ENCODE data around the gene ALKBH5. TPM values are rescaled to one million over a fixed set of nuclear protein-coding genes. Genes with fewer than 3 reads are reported as not detected.

The ALKBH5 gene
- polyA plus RNA-seq, 1 of the 3 experiments (the other 2 are of a cell fraction): 41.0 TPM

GRCh38 chr17:18227635-18228034 lies 44.0 kb downstream of the ALKBH5 start:
- H3K27me3 ChIP-seq (ENCODE audit: insufficient read depth): no peaks in the 10 kb centered on the region
- ChIA-PET CTCF (interaction anchor here (0.9 to 3.3 kb wide), 5 partner anchors 11 to 87 kb away, joined by 3 to 13 read pairs (median 3); no protein-coding TSS in a partner anchor), POLR2A (no interaction called here)
- 0 out of 2 replicates have a peak overlapping the region, but pooled peaks have one; percentile 99 for H3K4me2 ChIP-seq
- no peaks in the 10 kb centered on the region for H3K9me2 ChIP-seq
- H3K27ac ChIP-seq (ENCODE audit: low read depth in 2 of 2, low read length in 1 of 2): no peak overlapping the region
- H3K9ac ChIP-seq: no peak overlapping the region
- no peaks in the 10 kb centered on the region for H3F3A ChIP-seq (replicated peaks; ENCODE audit: insufficient read depth)
- peaks cover 54% of the 10 kb centered on the region for H3K79me2 ChIP-seq (ENCODE audit: insufficient read depth)
- DNase-seq: no peak
- H3K4me3 ChIP-seq (ENCODE audit: low read depth in 2 of 2, low read length in 1 of 2): no peak overlapping the region
- 0 out of 2 replicates have a peak, but pooled peaks cover 17% of the 10 kb centered on the region for H4K20me1 ChIP-seq (ENCODE audit: insufficient read depth)
- TF ChIP-seq GABPA (IDR thresholded peaks at IDR 0.05; ENCODE audit: low read depth) (no peak), RXRA (IDR thresholded peaks at IDR 0.05; ENCODE audit: borderline replicate concordance, low read depth) (no peak), MEF2A (IDR thresholded peaks at IDR 0.05; ENCODE audit: borderline replicate concordance, low read depth) (no peak), PBX3 (IDR thresholded peaks at IDR 0.05) (no peak), IRF3 (IDR thresholded peaks at IDR 0.05; ENCODE audit: low read depth, low read length) (no peak), SMC3 (IDR thresholded peaks at IDR 0.05; ENCODE audit: low read depth, low read length) (no peak), NRF1 (IDR thresholded peaks at IDR 0.05; ENCODE audit: low read depth, low read length) (no peak), TAF1 (IDR thresholded peaks at IDR 0.05; ENCODE audit: borderline replicate concordance, low read depth, low read length) (no peak)
- no peaks in the 10 kb centered on the region for H3K9me3 ChIP-seq
- peaks cover 0 to 20% of the 10 kb centered on the region in 2 experiments; a peak in 1 of 4 replicates for H3K4me1 ChIP-seq (ENCODE audit: control insufficient read depth in 1 of 2, insufficient read depth in 2 of 2, low read depth in 1 of 2, low read length in 1 of 2)
- no peak overlapping the region for H2AFZ ChIP-seq (ENCODE audit: low read depth)
- WGBS (ENCODE audit: low lambda C conversion rate): 99% methylated on average over 5 of the region's 5 CpGs
- H3K36me3 ChIP-seq (replicated peaks in 1 of 2; ENCODE audit: control insufficient read depth in 1 of 2, insufficient read depth in 2 of 2, low read length in 1 of 2): no peaks in the 10 kb centered on the region

GRCh38 chr17:18228176-18228682 lies 44.6 kb downstream of the ALKBH5 start:
- Histone ChIP-seq H3K9ac (no peak overlapping the region), H3K9me2 (no peaks in the 10 kb centered on the region), H4K20me1 (ENCODE audit: insufficient read depth) (0 out of 2 replicates have a peak, but pooled peaks cover 17% of the 10 kb centered on the region), H3K9me3 (no peaks in the 10 kb centered on the region), H3K4me1 (ENCODE audit: control insufficient read depth in 1 of 2, insufficient read depth in 2 of 2, low read depth in 1 of 2, low read length in 1 of 2) (peaks cover 0 to 20% of the 10 kb centered on the region in 2 experiments; a peak in 1 of 4 replicates), H3K27me3 (ENCODE audit: insufficient read depth) (no peaks in the 10 kb centered on the region), H3K4me3 (ENCODE audit: low read depth in 2 of 2, low read length in 1 of 2) (no peak overlapping the region), H3K36me3 (replicated peaks in 1 of 2; ENCODE audit: control insufficient read depth in 1 of 2, insufficient read depth in 2 of 2, low read length in 1 of 2) (no peaks in the 10 kb centered on the region), H3K27ac (ENCODE audit: low read depth in 2 of 2, low read length in 1 of 2) (no peak overlapping the region), H3K4me2 (no peak overlapping the region), H3K79me2 (ENCODE audit: insufficient read depth) (peaks cover 56% of the 10 kb centered on the region), H2AFZ (ENCODE audit: low read depth) (no peak overlapping the region), H3F3A (replicated peaks; ENCODE audit: insufficient read depth) (no peaks in the 10 kb centered on the region)
- ChIA-PET CTCF (interaction anchor here (1.0 to 1.1 kb wide), 2 partner anchors 15 to 86 kb away, joined by 3 read pairs; no protein-coding TSS in a partner anchor), POLR2A (no interaction called here)
- DNase-seq: no peak
- WGBS (ENCODE audit: low lambda C conversion rate): 98% methylated on average over 10 of the region's 10 CpGs
- no peak for TF ChIP-seq MAX (IDR thresholded peaks at IDR 0.05; ENCODE audit: low read depth)
- no peak for TF ChIP-seq SMC3 (IDR thresholded peaks at IDR 0.05; ENCODE audit: low read depth, low read length)
- no peak for TF ChIP-seq ELF1 (IDR thresholded peaks at IDR 0.05)
- TF ChIP-seq YY1 (IDR thresholded peaks at IDR 0.05; ENCODE audit: low read depth): no peak
- TF ChIP-seq ZBTB33 (IDR thresholded peaks at IDR 0.05; ENCODE audit: borderline replicate concordance, low read depth): no peak
- TF ChIP-seq EZH2phosphoT487 (IDR thresholded peaks at IDR 0.05; ENCODE audit: borderline replicate concordance, low read depth): no peak
- no peak for TF ChIP-seq GABPA (IDR thresholded peaks at IDR 0.05; ENCODE audit: low read depth)
